SK-N-SH (cell line): ENCODE measurements around the gene GFI1B. TPM values are rescaled to one million over a fixed set of nuclear protein-coding genes. Genes with fewer than 3 reads are reported as not detected.

Source experiments
- CTCF ChIA-PET: fragments of 300-600, 350-600 bp; formaldehyde crosslinking; extraction: SDS; loops from one replicate; lab custom pipeline; 2021; lab: Yijun Ruan, JAX
- POLR2A ChIA-PET: fragments of 350-600 bp; sonication (Branson Sonifier 250); formaldehyde crosslinking; extraction: SDS; loops from one replicate; lab custom pipeline; 2020; ENCODE audit warnings: antibody characterized with exemption, inconsistent platforms; lab: Yijun Ruan, JAX
- DNase-seq: peaks from one replicate; pipeline ENCODE4 v3.0.0; 2012
- H2AFZ ChIP-seq: fragments of 200-600 bp; sonication (generic); 2 replicates; pipeline ENCODE4 v1.8.1; 2016; ENCODE audit warnings: antibody characterized with exemption, mild to moderate bottlenecking, low read depth
- H3F3A ChIP-seq: fragments of 200-600 bp; sonication (generic); replicated peaks from 2 replicates; pipeline ENCODE3; 2016; ENCODE audit warnings: antibody characterized with exemption, mild to moderate bottlenecking; ENCODE audit not compliant: insufficient read depth
- H3K27ac ChIP-seq, 2 experiments: fragments of 200-500 bp in 1 of 2; fragments of 200-600 bp in 1 of 2; sonication (Bioruptor generic) in 1 of 2; sonication (generic), shearing (Covaris generic) in 1 of 2; 2 replicates each; pipeline versions ENCODE4 v1.5.1 to v1.6.1; 2014 to 2016; ENCODE audit warnings: low read depth in 2 of 2, inconsistent platforms in 1 of 2, low read length in 1 of 2, mild to moderate bottlenecking in 1 of 2, mixed read lengths in 1 of 2
- H3K27me3 ChIP-seq: fragments of 200-600 bp; sonication (generic), shearing (Covaris generic); 2 replicates; pipeline ENCODE4 v1.6.1; 2016; ENCODE audit warnings: mixed run types; ENCODE audit not compliant: insufficient read depth
- H3K36me3 ChIP-seq, 2 experiments: fragments of 200-500 bp in 1 of 2; fragments of 200-600 bp in 1 of 2; sonication (Bioruptor generic) in 1 of 2; sonication (generic) in 1 of 2; replicated peaks in 1 of 2; 2 replicates each; pipeline versions ENCODE3 to v1.5.1; 2014 to 2016; ENCODE audit warnings: low read length in 1 of 2, mild to moderate bottlenecking in 1 of 2; ENCODE audit not compliant: insufficient read depth in 2 of 2, control insufficient read depth in 1 of 2
- H3K4me1 ChIP-seq, 2 experiments: fragments of 200-500 bp in 1 of 2; fragments of 200-600 bp in 1 of 2; sonication (Bioruptor generic) in 1 of 2; sonication (generic), shearing (Covaris generic) in 1 of 2; 2 replicates each; pipeline versions ENCODE4 v1.5.1 to v1.6.1; 2014 to 2016; ENCODE audit warnings: low read depth in 1 of 2, low read length in 1 of 2, mixed run types in 1 of 2; ENCODE audit not compliant: insufficient read depth in 2 of 2, control insufficient read depth in 1 of 2
- H3K4me2 ChIP-seq: fragments of 200-600 bp; sonication (generic), shearing (Covaris generic); 2 replicates; pipeline ENCODE4 v1.6.1; 2017; ENCODE audit warnings: mixed run types
- H3K4me3 ChIP-seq, 2 experiments: fragments of 200-500 bp in 1 of 2; fragments of 200-600 bp in 1 of 2; sonication (Bioruptor generic) in 1 of 2; sonication (generic), shearing (Covaris generic) in 1 of 2; 2 replicates each; pipeline versions ENCODE4 v1.5.1 to v1.8.1; 2014 to 2016; ENCODE audit warnings: low read depth in 2 of 2, inconsistent platforms in 1 of 2, low read length in 1 of 2, mild to moderate bottlenecking in 1 of 2, mixed read lengths in 1 of 2, moderate library complexity in 1 of 2
- H3K79me2 ChIP-seq: fragments of 200-600 bp; sonication (generic); 2 replicates; pipeline ENCODE4 v1.8.1; 2017; ENCODE audit warnings: mild to moderate bottlenecking; ENCODE audit not compliant: insufficient read depth
- H3K9ac ChIP-seq: fragments of 200-600 bp; sonication (generic); 2 replicates; pipeline ENCODE4 v1.6.1; 2017; ENCODE audit warnings: mixed run types
- H3K9me2 ChIP-seq: fragments of 200-600 bp; sonication (generic); 2 replicates; pipeline ENCODE4 v1.6.1; 2017; ENCODE audit warnings: mixed run types
- H3K9me3 ChIP-seq: fragments of 200-600 bp; sonication (generic); 2 replicates; pipeline ENCODE4 v1.6.1; 2017; ENCODE audit warnings: mixed run types, mild to moderate bottlenecking, moderate library complexity
- H4K20me1 ChIP-seq: fragments of 200-600 bp; sonication (generic); 2 replicates; pipeline ENCODE4 v1.6.1; 2017; ENCODE audit warnings: mild to moderate bottlenecking, mixed run types; ENCODE audit not compliant: insufficient read depth
- CHD2 ChIP-seq: fragments of 150-350 bp; IDR thresholded peaks from 2 replicates; pipeline ENCODE4 v1.6.1; 2018; ENCODE audit warnings: low read length; ENCODE audit not compliant: partially characterized antibody
- CTCF ChIP-seq: fragments of 200-600 bp; sonication (generic); IDR thresholded peaks from 2 replicates; pipeline ENCODE4 v1.6.1; 2017; ENCODE audit warnings: antibody characterized with exemption, mild to moderate bottlenecking, moderate library complexity
- ELF1 ChIP-seq: IDR thresholded peaks from 2 replicates; pipeline ENCODE4 v1.4.0; 2012
- EZH2phosphoT487 ChIP-seq: fragments of 200-600 bp; sonication (generic); IDR thresholded peaks from 2 replicates; pipeline ENCODE4 v1.6.1; 2017; ENCODE audit warnings: low read depth, mixed run types, mild to moderate bottlenecking, antibody characterized with exemption, moderate library complexity, borderline replicate concordance
- FOSL2 ChIP-seq: IDR thresholded peaks from 2 replicates; pipeline ENCODE4 v1.4.0; 2012; ENCODE audit warnings: low read depth, mild to moderate bottlenecking, moderate library complexity, borderline replicate concordance
- FOXJ3 ChIP-seq: sonication (generic); formaldehyde crosslinking; IDR thresholded peaks from 2 replicates; pipeline ENCODE4 v1.5.1; 2020; ENCODE audit warnings: mild to moderate bottlenecking, missing genetic modification reagents
- FOXM1 ChIP-seq: IDR thresholded peaks from 2 replicates; pipeline ENCODE4 v1.4.0; 2012; ENCODE audit warnings: low read depth, mild to moderate bottlenecking
- NFIC ChIP-seq: IDR thresholded peaks from 2 replicates; pipeline ENCODE4 v1.4.0; 2012; ENCODE audit warnings: borderline replicate concordance
- NRF1 ChIP-seq: IDR thresholded peaks from 2 replicates; pipeline ENCODE4 v1.6.1; 2012; ENCODE audit warnings: low read depth, mild to moderate bottlenecking, low read length
- RFX5 ChIP-seq: IDR thresholded peaks from 2 replicates; pipeline ENCODE4 v1.6.1; 2012; ENCODE audit warnings: mild to moderate bottlenecking, improper control_type of control experiment, low read length
- SMC3 ChIP-seq: IDR thresholded peaks from 2 replicates; pipeline ENCODE4 v1.6.1; 2012; ENCODE audit warnings: low read depth, low read length, improper control_type of control experiment
- TAF1 ChIP-seq: IDR thresholded peaks from 2 replicates; pipeline ENCODE4 v1.6.1; 2012; ENCODE audit warnings: low read depth, mild to moderate bottlenecking, low read length, moderate library complexity, borderline replicate concordance
- USF1 ChIP-seq: IDR thresholded peaks from 2 replicates; pipeline ENCODE4 v1.4.0; 2012; ENCODE audit warnings: low read depth, borderline replicate concordance
- USF2 ChIP-seq: fragments of 150-350 bp; IDR thresholded peaks from 2 replicates; pipeline ENCODE4 v1.6.1; 2017; ENCODE audit warnings: antibody characterized with exemption, low read length, low read depth, borderline replicate concordance
- YY1 ChIP-seq: IDR thresholded peaks from 2 replicates; pipeline ENCODE4 v1.4.0; 2012; ENCODE audit warnings: low read depth, mild to moderate bottlenecking
- WGBS: methylation state at CpG from one replicate; pipeline ENCODE4 v1.1.6; 2017; ENCODE audit warnings: low lambda C conversion rate; 5-methylcytosine and 5-hydroxymethylcytosine counted together
- polyA plus RNA-seq, 3 experiments: library from polyadenylated mRNA; depleted of rRNA; stranded (reverse); fragments of >200 nt; gene quantifications; 2 replicates each; pipeline ENCODE4 v1.2.3, GENCODE V29; 2012

GFI1B gene
- polyA plus RNA-seq, 1 of the 3 experiments (the other 2 are of a cell fraction): not detected

GRCh38 chr9:132995121-132995420 is 16.6 kb downstream of the GFI1B start:
- no peaks in the 10 kb centered on the region; a peak in 1 of 4 replicates for H3K4me1 ChIP-seq
- H3K4me3 ChIP-seq: no peak overlapping the region
- TF ChIP-seq FOXJ3 (CRISPR knock-in tag) (no peak), ELF1 (no peak), NRF1 (no peak), FOSL2 (no peak), NFIC (no peak), USF2 (no peak), CTCF (no peak), TAF1 (no peak), EZH2phosphoT487 (no peak), USF1 (no peak), FOXM1 (no peak), YY1 (no peak)
- peaks cover 48% of the 10 kb centered on the region for H3K27me3 ChIP-seq
- H3F3A ChIP-seq: no peaks in the 10 kb centered on the region
- no peaks in the 10 kb centered on the region for H3K79me2 ChIP-seq
- H2AFZ ChIP-seq: no peak overlapping the region
- no peak overlapping the region for H3K27ac ChIP-seq
- DNase-seq: no peak
- no peaks in the 10 kb centered on the region for H3K9me2 ChIP-seq
- no peak overlapping the region for H3K9ac ChIP-seq
- 59% methylated on average over 6 of the region's 6 CpGs for whole genome bisulfite sequencing
- no peak overlapping the region for H3K4me2 ChIP-seq
- ChIA-PET POLR2A (no interaction called here), CTCF (interaction anchor here (2.8 to 3.9 kb wide), 2 partner anchors 18 to 28 kb away, joined by 14 to 25 read pairs; no protein-coding TSS in a partner anchor)
- no peaks in the 10 kb centered on the region for H3K9me3 ChIP-seq
- no peaks in the 10 kb centered on the region for H4K20me1 ChIP-seq
- no peaks in the 10 kb centered on the region for H3K36me3 ChIP-seq

GRCh38 chr9:132995879-132996278 is 17.4 kb downstream of the GFI1B start:
- H3K79me2 ChIP-seq: no peaks in the 10 kb centered on the region
- peak; percentile 26 for DNase-seq
- TF ChIP-seq FOSL2 (no peak), SMC3 (no peak), USF1 (no peak), RFX5 (no peak), NFIC (no peak), CHD2 (no peak), CTCF (no peak)
- no peak overlapping the region for H2AFZ ChIP-seq
- no peak overlapping the region for H3K27ac ChIP-seq
- H3K36me3 ChIP-seq: no peaks in the 10 kb centered on the region
- H4K20me1 ChIP-seq: no peaks in the 10 kb centered on the region
- 80% methylated on average over 2 of the region's 8 CpGs for WGBS
- H3K4me3 ChIP-seq: no peak overlapping the region
- no peaks in the 10 kb centered on the region for H3K9me2 ChIP-seq
- H3K27me3 ChIP-seq: peaks cover 53% of the 10 kb centered on the region
- CTCF ChIA-PET: interaction anchor here (1.0 to 3.9 kb wide), 2 partner anchors 24 to 27 kb away, joined by 4 to 25 read pairs; no protein-coding TSS in a partner anchor
- no peak overlapping the region for H3K9ac ChIP-seq
- no peaks in the 10 kb centered on the region for H3K9me3 ChIP-seq
- no peaks in the 10 kb centered on the region for H3F3A ChIP-seq
- H3K4me2 ChIP-seq: no peak overlapping the region
- H3K4me1 ChIP-seq: no peaks in the 10 kb centered on the region; a peak in 1 of 4 replicates
- POLR2A ChIA-PET: no interaction called here
